Measurements from ENCODE around the gene PPAT.

The PPAT gene

DNA sequence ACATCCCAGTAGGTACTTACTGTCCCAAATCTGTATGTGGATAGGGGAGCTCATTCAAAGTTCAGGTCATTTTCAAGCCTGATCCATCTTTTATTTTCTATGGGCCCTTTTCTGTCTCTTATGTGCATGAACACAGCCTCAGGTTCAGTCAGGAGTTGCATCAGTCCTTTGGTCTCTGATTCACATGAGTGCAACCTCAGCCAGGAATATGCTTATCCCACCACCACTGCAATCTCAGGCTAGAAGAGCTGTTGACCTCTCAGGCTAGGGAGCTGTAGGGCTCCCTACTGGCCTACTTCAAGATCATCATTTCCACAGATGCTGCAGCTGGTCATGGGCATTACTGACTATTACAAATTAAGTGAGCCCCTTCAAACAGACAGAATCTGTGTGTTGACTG lies 75.3 kb downstream of the PPAT start:
- TF ChIP-seq, protein P1, sequence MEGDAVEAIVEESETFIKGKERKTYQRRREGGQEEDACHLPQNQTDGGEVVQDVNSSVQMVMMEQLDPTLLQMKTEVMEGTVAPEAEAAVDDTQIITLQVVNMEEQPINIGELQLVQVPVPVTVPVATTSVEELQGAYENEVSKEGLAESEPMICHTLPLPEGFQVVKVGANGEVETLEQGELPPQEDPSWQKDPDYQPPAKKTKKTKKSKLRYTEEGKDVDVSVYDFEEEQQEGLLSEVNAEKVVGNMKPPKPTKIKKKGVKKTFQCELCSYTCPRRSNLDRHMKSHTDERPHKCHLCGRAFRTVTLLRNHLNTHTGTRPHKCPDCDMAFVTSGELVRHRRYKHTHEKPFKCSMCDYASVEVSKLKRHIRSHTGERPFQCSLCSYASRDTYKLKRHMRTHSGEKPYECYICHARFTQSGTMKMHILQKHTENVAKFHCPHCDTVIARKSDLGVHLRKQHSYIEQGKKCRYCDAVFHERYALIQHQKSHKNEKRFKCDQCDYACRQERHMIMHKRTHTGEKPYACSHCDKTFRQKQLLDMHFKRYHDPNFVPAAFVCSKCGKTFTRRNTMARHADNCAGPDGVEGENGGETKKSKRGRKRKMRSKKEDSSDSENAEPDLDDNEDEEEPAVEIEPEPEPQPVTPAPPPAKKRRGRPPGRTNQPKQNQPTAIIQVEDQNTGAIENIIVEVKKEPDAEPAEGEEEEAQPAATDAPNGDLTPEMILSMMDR (conservative IDR thresholded peaks at IDR 0.05; ENCODE audit: low read depth, low read length): no peak
- H3K4me3 ChIP-seq (ENCODE audit: low read length): no peak overlapping the region
- DNase-seq (ENCODE audit: low read depth): no peak

DNA sequence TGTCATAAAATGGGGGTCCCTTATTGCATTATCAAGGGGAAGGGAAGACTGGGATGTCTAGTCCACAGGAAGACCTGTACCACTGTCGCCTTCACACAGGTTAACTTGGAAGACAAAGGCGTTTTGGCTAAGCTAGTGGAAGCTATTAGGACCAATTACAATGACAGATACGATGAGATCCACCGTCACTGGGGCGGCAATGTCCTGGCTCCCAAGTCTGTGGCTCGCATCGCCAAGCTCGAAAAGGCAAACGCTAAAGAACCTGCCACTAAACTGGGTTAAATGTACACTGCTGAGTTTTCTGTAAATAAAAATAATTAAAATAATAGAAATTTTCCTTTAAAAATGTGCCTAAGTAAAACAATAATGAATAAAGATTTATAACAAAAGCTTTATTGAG lies 78.8 kb downstream of the PPAT start:
- DNase-seq (ENCODE audit: low read depth): no peak
- TF ChIP-seq, protein P1 (conservative IDR thresholded peaks at IDR 0.05; ENCODE audit: low read depth, low read length): no peak
- no peak overlapping the region for H3K4me3 ChIP-seq (ENCODE audit: low read length)

DNA sequence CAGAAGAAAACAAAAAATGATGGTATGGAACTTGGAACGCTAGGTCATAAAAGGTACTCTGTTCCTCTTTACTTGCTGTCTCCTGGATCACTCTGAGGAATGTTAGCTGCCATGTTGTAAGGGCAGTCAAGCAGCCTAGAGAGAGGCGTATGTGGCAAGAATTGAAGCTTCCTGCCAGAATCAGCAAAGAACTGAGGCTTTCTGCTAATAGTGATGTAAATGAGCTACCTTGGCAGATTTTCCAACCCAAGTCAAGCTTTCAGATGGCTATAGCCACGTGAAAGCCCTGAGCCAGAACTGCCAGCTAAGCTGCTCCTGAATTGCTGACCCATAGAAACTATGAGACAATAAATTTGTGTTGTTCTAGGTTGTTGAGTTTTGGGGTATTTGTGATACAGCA lies 86.8 kb downstream of the PPAT start:
- no peak overlapping the region for H3K4me3 ChIP-seq (ENCODE audit: low read length)
- TF ChIP-seq, protein P1 (conservative IDR thresholded peaks at IDR 0.05; ENCODE audit: low read depth, low read length): no peak
- DNase-seq (ENCODE audit: low read depth): no peak

DNA sequence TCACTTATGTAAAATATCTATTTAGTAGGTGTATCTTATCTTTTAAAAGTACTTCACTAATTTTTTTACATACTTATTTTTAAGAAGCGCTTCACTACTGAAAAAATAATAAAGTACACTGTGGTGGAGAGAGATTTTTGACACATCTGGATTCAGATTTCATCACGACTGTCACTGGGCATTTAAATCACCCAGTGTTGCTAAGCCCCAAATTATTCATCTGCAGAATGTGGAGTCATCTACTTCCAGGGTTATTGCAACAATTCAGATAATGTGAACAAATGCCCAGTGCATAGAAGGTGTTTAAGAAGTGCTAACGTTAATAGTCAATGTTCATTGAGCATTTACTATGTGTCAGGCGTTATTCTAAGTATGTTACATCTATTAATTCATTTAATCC lies 90.0 kb downstream of the PPAT start:
- no peak overlapping the region for H3K4me3 ChIP-seq (ENCODE audit: low read length)

More for the DNA sequence above, 90.0 kb downstream of the PPAT start:
- DNase-seq (ENCODE audit: low read depth): no peak
- TF ChIP-seq, protein P1 (conservative IDR thresholded peaks at IDR 0.05; ENCODE audit: low read depth, low read length): no peak

Data from retinal pigment epithelial cell (primary cell).